H1 (cell line): ENCODE data around the gene NID1. TPM values are rescaled to one million over a fixed set of nuclear protein-coding genes. Genes with fewer than 3 reads are reported as not detected.

Source experiments
- CTCF ChIA-PET: fragments of 300-600 bp; sonication (Branson Sonifier 250); formaldehyde crosslinking; loops from one replicate; lab custom pipeline; 2021; ENCODE audit not compliant: partially characterized antibody; lab: Charles Lee
- POLR2A ChIA-PET: fragments of 300-600 bp; sonication (Branson Sonifier 250); formaldehyde crosslinking; loops from one replicate; lab custom pipeline; 2021; ENCODE audit warnings: inconsistent platforms; ENCODE audit not compliant: partially characterized antibody; lab: Charles Lee
- DNase-seq, 2 experiments: peaks; one replicate each; pipeline versions ENCODE4 v3.0.0 to v3.0.0-alpha.2; 2010 to 2022; ENCODE audit warnings: low spot score in 2 of 2, low read depth in 1 of 2, mixed read lengths in 1 of 2
- FAIRE-seq: peaks from 2 replicates; lab custom pipeline; 2011; peaks lifted over from hg19 to GRCh38; lab: Jason Lieb, UNC
- H2AFZ ChIP-seq: 2 replicates; pipeline ENCODE4 v1.8.1; 2012; ENCODE audit warnings: low read length, inconsistent platforms
- H2AK5ac ChIP-seq: 2 replicates; pipeline ENCODE4 v1.6.1; 2013; ENCODE audit warnings: low read depth, low read length
- H2BK120ac ChIP-seq: replicated peaks from 2 replicates; pipeline ENCODE3; 2013; ENCODE audit warnings: low read depth, low read length, inconsistent platforms
- H2BK12ac ChIP-seq: 2 replicates; pipeline ENCODE4 v1.6.1; 2013; ENCODE audit warnings: low read depth, low read length
- H2BK15ac ChIP-seq: 2 replicates; pipeline ENCODE4 v1.6.1; 2013; ENCODE audit warnings: low read length
- H2BK20ac ChIP-seq: 2 replicates; pipeline ENCODE4 v1.6.1; 2013; ENCODE audit warnings: low read length
- H2BK5ac ChIP-seq: 2 replicates; pipeline ENCODE4 v1.6.1; 2013; ENCODE audit warnings: low read depth, low read length
- H3K14ac ChIP-seq: 2 replicates; pipeline ENCODE4 v1.6.1; 2013; ENCODE audit warnings: inconsistent platforms; ENCODE audit not compliant: insufficient read length
- H3K18ac ChIP-seq: 2 replicates; pipeline ENCODE4 v1.6.1; 2013; ENCODE audit warnings: low read length; ENCODE audit errors: extremely low read depth
- H3K23ac ChIP-seq: 2 replicates; pipeline ENCODE4 v1.6.1; 2013; ENCODE audit warnings: inconsistent platforms; ENCODE audit not compliant: insufficient read length
- H3K23me2 ChIP-seq: 2 replicates; pipeline ENCODE4 v1.6.1; 2013; ENCODE audit warnings: low read depth, low read length
- H3K27ac ChIP-seq: 2 replicates; pipeline ENCODE4 v1.6.1; 2011; ENCODE audit warnings: low read depth, low read length, inconsistent platforms
- H3K27me3 ChIP-seq, 4 experiments: replicated peaks in 1 of 4; 1 replicate in 1 of 4; 2 replicates in 3 of 4; pipeline versions ENCODE4 v1.6.1 to v1.8.1; 2011 to 2013; ENCODE audit warnings: low read length in 3 of 4, mild to moderate bottlenecking in 3 of 4, inconsistent platforms in 2 of 4, mixed read lengths in 2 of 4, moderate library complexity in 1 of 4; ENCODE audit not compliant: control insufficient read depth in 3 of 4, insufficient read depth in 3 of 4; ENCODE audit errors: extremely low read depth in 1 of 4
- H3K36me3 ChIP-seq, 4 experiments: 2 replicates each; pipeline versions ENCODE4 v1.6.1 to v1.8.1; 2011 to 2013; ENCODE audit warnings: mild to moderate bottlenecking in 4 of 4, low read length in 3 of 4, moderate library complexity in 2 of 4, control low read depth in 1 of 4, inconsistent platforms in 1 of 4; ENCODE audit not compliant: insufficient read depth in 4 of 4, control insufficient read depth in 2 of 4
- H3K4ac ChIP-seq: replicated peaks from 2 replicates; pipeline ENCODE3; 2013; ENCODE audit warnings: low read length, low read depth, mixed read lengths, inconsistent platforms; ENCODE audit not compliant: insufficient read length
- H3K4me1 ChIP-seq, 4 experiments: replicated peaks in 1 of 4; 1 replicate in 1 of 4; 2 replicates in 3 of 4; pipeline versions ENCODE4 v1.6.1 to v1.8.1; 2011 to 2013; ENCODE audit warnings: low read length in 3 of 4, inconsistent platforms in 2 of 4, mixed read lengths in 1 of 4; ENCODE audit not compliant: insufficient read depth in 4 of 4, control insufficient read depth in 3 of 4
- H3K4me2 ChIP-seq, 2 experiments: 2 replicates each; pipeline versions ENCODE4 v1.6.1 to v1.8.1; 2011 to 2013; ENCODE audit warnings: low read depth in 2 of 2, low read length in 2 of 2, control low read depth in 1 of 2, inconsistent platforms in 1 of 2, mild to moderate bottlenecking in 1 of 2; ENCODE audit not compliant: insufficient read depth in 1 of 2
- H3K4me3 ChIP-seq, 4 experiments: fragments of 200-600, 300-600 bp in 1 of 4; sonication (generic), shearing (Covaris generic), sonication (Bioruptor Twin) in 1 of 4; 2 replicates each; pipeline versions ENCODE4 v1.5.1 to v1.8.1; 2011 to 2016; ENCODE audit warnings: low read length in 4 of 4, low read depth in 3 of 4, control low read depth in 2 of 4, inconsistent platforms in 2 of 4, mild to moderate bottlenecking in 2 of 4, mixed read lengths in 1 of 4, moderate library complexity in 1 of 4; ENCODE audit not compliant: insufficient read depth in 2 of 4; ENCODE audit errors: extremely low read depth in 1 of 4
- H3K56ac ChIP-seq: replicated peaks from 2 replicates; pipeline ENCODE3; 2013; ENCODE audit warnings: low read depth, mild to moderate bottlenecking, mixed read lengths, low read length, inconsistent platforms; ENCODE audit not compliant: insufficient read length
- H3K79me1 ChIP-seq: 2 replicates; pipeline ENCODE4 v1.6.1; 2013; ENCODE audit warnings: low read depth, low read length, control low read depth
- H3K79me2 ChIP-seq, 2 experiments: 2 replicates each; pipeline versions ENCODE4 v1.6.1 to v1.8.1; 2012 to 2013; ENCODE audit warnings: low read length in 2 of 2, mild to moderate bottlenecking in 2 of 2, inconsistent platforms in 1 of 2; ENCODE audit not compliant: insufficient read depth in 2 of 2, control insufficient read depth in 1 of 2
- H3K9ac ChIP-seq, 4 experiments: replicated peaks in 1 of 4; 1 replicate in 1 of 4; 2 replicates in 3 of 4; pipeline versions ENCODE4 v1.6.1 to v1.8.1; 2011 to 2013; ENCODE audit warnings: low read depth in 3 of 4, low read length in 3 of 4, control low read depth in 2 of 4, mild to moderate bottlenecking in 2 of 4, moderate library complexity in 2 of 4, inconsistent platforms in 1 of 4; ENCODE audit errors: extremely low read depth in 1 of 4
- H3K9me3 ChIP-seq, 2 experiments: 2 replicates each; pipeline versions ENCODE4 v1.6.1 to v1.8.1; 2012 to 2013; ENCODE audit warnings: mild to moderate bottlenecking in 2 of 2, moderate library complexity in 2 of 2, control low read depth in 1 of 2, inconsistent platforms in 1 of 2, low read depth in 1 of 2, low read length in 1 of 2, mixed read lengths in 1 of 2; ENCODE audit not compliant: insufficient read depth in 2 of 2
- H4K20me1 ChIP-seq, 2 experiments: replicated peaks in 1 of 2; 2 replicates each; pipeline versions ENCODE3 to v1.8.1; 2011 to 2013; ENCODE audit warnings: inconsistent platforms in 2 of 2, low read length in 2 of 2, mild to moderate bottlenecking in 1 of 2; ENCODE audit not compliant: insufficient read depth in 2 of 2, control insufficient read depth in 1 of 2
- H4K5ac ChIP-seq: 2 replicates; pipeline ENCODE4 v1.6.1; 2013; ENCODE audit warnings: low read length, low read depth, mixed read lengths, inconsistent platforms; ENCODE audit not compliant: insufficient read length
- H4K8ac ChIP-seq: 2 replicates; pipeline ENCODE4 v1.8.0; 2013; ENCODE audit warnings: mild to moderate bottlenecking, moderate library complexity, low read length, inconsistent platforms; ENCODE audit not compliant: insufficient read depth; ENCODE audit errors: extremely low read depth
- H4K91ac ChIP-seq: replicated peaks from 2 replicates; pipeline ENCODE3; 2013; ENCODE audit warnings: low read length, mixed read lengths, inconsistent platforms; ENCODE audit not compliant: insufficient read length
- GABPA ChIP-seq: IDR thresholded peaks from 2 replicates; pipeline ENCODE4 v1.6.1; 2011; ENCODE audit warnings: mild to moderate bottlenecking, low read length, moderate library complexity, borderline replicate concordance; ENCODE audit not compliant: insufficient read depth
- KDM1A ChIP-seq: fragments of 200-600, 300-600 bp; sonication (generic); IDR thresholded peaks from 2 replicates; pipeline ENCODE4 v1.7.1; 2016; ENCODE audit warnings: mild to moderate bottlenecking, low read length, borderline replicate concordance
- RBBP5 ChIP-seq: IDR thresholded peaks from 2 replicates; pipeline ENCODE4 v1.7.1; 2012; ENCODE audit warnings: low read depth, mild to moderate bottlenecking, inconsistent platforms, low read length, moderate library complexity, borderline replicate concordance
- TAF7 ChIP-seq: optimal IDR thresholded peaks from 2 replicates; pipeline ENCODE3; 2011; ENCODE audit warnings: low read depth, mild to moderate bottlenecking, inconsistent platforms, low read length, moderate library complexity, borderline replicate concordance
- WGBS, 2 experiments: shearing (Covaris generic) in 1 of 2; methylation state at CpG; one replicate each; pipeline versions ENCODE4 v1.1.6 to v1.1.7; 2013 to 2015; ENCODE audit warnings: low lambda C conversion rate in 2 of 2, mixed read lengths in 2 of 2, inconsistent platforms in 1 of 2, low coverage in 1 of 2, missing lambda C conversion rate in 1 of 2; ENCODE audit not compliant: insufficient replicate concordance in 2 of 2, insufficient coverage in 1 of 2, insufficient read length in 1 of 2; ENCODE audit errors: extremely low coverage in 1 of 2, missing lambda C conversion rate in 1 of 2; 5-methylcytosine and 5-hydroxymethylcytosine counted together
- polyA plus RNA-seq, 7 experiments: library from polyadenylated mRNA; depleted of rRNA in 3 of 7; stranded (reverse) in 5 of 7; unstranded in 2 of 7; fragments of >200 nt in 5 of 7; fragments of 200-250 nt in 2 of 7; gene quantifications; 1 replicate in 5 of 7; 2 replicates in 1 of 7; 4 replicates in 1 of 7; pipeline versions ENCODE4 v1.2.1 to v1.2.3, GENCODE V29; 2011 to 2013; ENCODE audit warnings: missing spikeins in 2 of 7, mixed read lengths in 2 of 7
- total RNA-seq: library from RNA; stranded (reverse); fragmentation: NEBNext Ultra II Directional; extraction: Animal tissue kit (Norgen Biotek cat#: 25700); gene quantifications from 2 replicates; pipeline ENCODE4 v1.2.1, GENCODE V29; 2021

NID1 gene
- total and polyA plus RNA-seq, 2 of the 8 experiments (the other 6 are each of a cell fraction or from before 2014, with no cell fraction given): 20.9 to 25.4 TPM

- ChIA-PET POLR2A (no interaction called here), CTCF (interaction anchor here (2.1 kb wide), 1 partner anchor 9 kb away, joined by 5 read pairs; no protein-coding TSS in a partner anchor)
- no peak overlapping the region for H3K4me2 ChIP-seq
- no peak overlapping the region for H2BK15ac ChIP-seq
- peaks cover 16 to 18% of the 10 kb centered on the region in 2 experiments for H3K9me3 ChIP-seq
- H3K9ac ChIP-seq: no peak overlapping the region
- DNase-seq (no peak), FAIRE-seq (no peak)
- no peaks in the 10 kb centered on the region for H3K79me1 ChIP-seq
- H3K23ac ChIP-seq: no peak overlapping the region
- H3K4me3 ChIP-seq: no peak overlapping the region
- H3K36me3 ChIP-seq: peaks cover 5 to 32% (median 15%) of the 10 kb centered on the region in 4 experiments; a peak in 6 of 8 replicates
- no peak overlapping the region for H2AK5ac ChIP-seq
- no peak overlapping the region for H3K18ac ChIP-seq
- H2BK20ac ChIP-seq: no peak overlapping the region
- no peak overlapping the region for H2AFZ ChIP-seq
- H4K20me1 ChIP-seq: no peaks in the 10 kb centered on the region
- H3K27me3 ChIP-seq: no peaks in the 10 kb centered on the region
- 93% methylated on average over 3 of the region's 3 CpGs; no CpG with 5 or more reads in 1 of the 2 experiments for WGBS, 2 experiments
- H3K27ac ChIP-seq: no peak overlapping the region
- no peak overlapping the region for H4K5ac ChIP-seq
- no peak overlapping the region for H4K8ac ChIP-seq
- H3K56ac ChIP-seq: no peak overlapping the region
- H3K14ac ChIP-seq: no peak overlapping the region
- H4K91ac ChIP-seq: no peak overlapping the region
- H2BK5ac ChIP-seq: no peak overlapping the region
- H3K4ac ChIP-seq: no peak overlapping the region
- TF ChIP-seq KDM1A: no peak
- no peak for TF ChIP-seq RBBP5
- TF ChIP-seq TAF7: no peak
- TF ChIP-seq GABPA: no peak
- no peaks in the 10 kb centered on the region; a peak in 1 of 7 replicates for H3K4me1 ChIP-seq
- H2BK120ac ChIP-seq: no peak overlapping the region
- H3K79me2 ChIP-seq: no peaks in the 10 kb centered on the region
- no peaks in the 10 kb centered on the region for H3K23me2 ChIP-seq
- no peak overlapping the region for H2BK12ac ChIP-seq
Measured at GRCh38 chr1:235980976-235981375, 83.9 kb downstream of the NID1 start.
